Smooth muscle cell (in vitro differentiated cells): Measurements from ENCODE around the gene CBX5. TPM values are rescaled to one million over a fixed set of nuclear protein-coding genes. Genes with fewer than 3 reads are reported as not detected.

Experiments used
- DNase-seq: peaks from one replicate; lab custom pipeline; 2025; ENCODE audit not compliant: unreplicated experiment; lab: John Stamatoyannopoulos, UW
- H2AFZ ChIP-seq: fragments of 200-600 bp; sonication (generic); 2 replicates; pipeline ENCODE4 v1.6.0; 2016; ENCODE audit warnings: antibody characterized with exemption, low read depth, mild to moderate bottlenecking
- H3F3A ChIP-seq: fragments of 200-600 bp; sonication (generic); 2 replicates; pipeline ENCODE4 v1.6.0; 2017; ENCODE audit warnings: antibody characterized with exemption, low read depth
- H3K27ac ChIP-seq: fragments of 200-600 bp; sonication (generic); 2 replicates; pipeline ENCODE4 v1.5.1; 2016; ENCODE audit warnings: low read depth, mild to moderate bottlenecking
- H3K27me3 ChIP-seq: fragments of 200-600 bp; sonication (generic); 2 replicates; pipeline ENCODE4 v1.6.1; 2016; ENCODE audit warnings: low read depth, mild to moderate bottlenecking
- H3K36me3 ChIP-seq: fragments of 200-600 bp; sonication (generic); 2 replicates; pipeline ENCODE4 v1.5.1; 2016; ENCODE audit warnings: low read depth
- H3K4me1 ChIP-seq: fragments of 200-600 bp; sonication (generic); 2 replicates; pipeline ENCODE4 v1.5.1; 2016; ENCODE audit warnings: low read depth
- H3K4me2 ChIP-seq: fragments of 200-600 bp; sonication (generic); 2 replicates; pipeline ENCODE4 v1.6.0; 2016; ENCODE audit warnings: mild to moderate bottlenecking
- H3K4me3 ChIP-seq: fragments of 200-600 bp; sonication (generic); 2 replicates; pipeline ENCODE4 v1.5.1; 2016; ENCODE audit warnings: mild to moderate bottlenecking
- H3K79me2 ChIP-seq: fragments of 200-600 bp; sonication (generic); 2 replicates; pipeline ENCODE4 v1.6.0; 2016; ENCODE audit warnings: low read depth, mild to moderate bottlenecking
- H3K9ac ChIP-seq: fragments of 200-600 bp; sonication (generic); 2 replicates; pipeline ENCODE4 v1.6.0; 2016; ENCODE audit warnings: low read depth
- H3K9me3 ChIP-seq: fragments of 200-600 bp; sonication (generic); replicated peaks from 2 replicates; pipeline ENCODE4 v1.5.1; 2016; ENCODE audit warnings: low read depth
- H4K20me1 ChIP-seq: fragments of 200-600 bp; sonication (generic); 2 replicates; pipeline ENCODE4 v1.6.0; 2016; ENCODE audit warnings: low read depth
- CTCF ChIP-seq: fragments of 200-600 bp; sonication (generic); IDR thresholded peaks from 2 replicates; pipeline ENCODE4 v1.5.1; 2017; ENCODE audit warnings: borderline replicate concordance, mild to moderate bottlenecking, antibody characterized with exemption; ENCODE audit not compliant: insufficient read depth, poor library complexity, severe bottlenecking
- WGBS: methylation state at CpG from one replicate; pipeline ENCODE4 v1.1.7; 2016; ENCODE audit warnings: low lambda C conversion rate; 5-methylcytosine and 5-hydroxymethylcytosine counted together
- polyA plus RNA-seq: library from polyadenylated mRNA; unstranded; fragments of >200 nt; fragmentation: Nextera tagmentation; extraction: Ambion mirVana; gene quantifications from 2 replicates; pipeline ENCODE4 v1.2.1, GENCODE V29; 2016
- total RNA-seq: library from RNA; depleted of rRNA; stranded (reverse); fragments of >200 nt; gene quantifications from 2 replicates; pipeline ENCODE4 v1.2.3, GENCODE V29; 2014

Gene CBX5
- total and polyA plus RNA-seq, 2 experiments from 2014 or later = 26.1 to 67.4 TPM

GRCh38 chr12:54253240-54253639, 26.7 kb downstream of the CBX5 start:
- peaks cover 29% of the 10 kb centered on the region for H3K79me2 ChIP-seq

GRCh38 chr12:54251667-54252284, 28.1 kb downstream of the CBX5 start:
- no peaks in the 10 kb centered on the region for H3K4me1 ChIP-seq
- H3K4me3 ChIP-seq = no peak overlapping the region
- H3K36me3 ChIP-seq = peaks cover 9% of the 10 kb centered on the region
- H2AFZ ChIP-seq = no peak overlapping the region
- no peak overlapping the region for H3K9ac ChIP-seq
- peak; percentile 66 for TF ChIP-seq CTCF
- H3K27me3 ChIP-seq = no peaks in the 10 kb centered on the region
- peaks cover 24% of the 10 kb centered on the region for H3K79me2 ChIP-seq
- WGBS = 100% methylated on average over 1 of the region's 1 CpG
- DNase-seq = no peak
- H3K9me3 ChIP-seq = no peaks in the 10 kb centered on the region
- no peak overlapping the region for H3K27ac ChIP-seq
- H3K4me2 ChIP-seq = no peak overlapping the region
- H4K20me1 ChIP-seq = no peaks in the 10 kb centered on the region
- no peaks in the 10 kb centered on the region for H3F3A ChIP-seq

More at GRCh38 chr12:54253240-54253639, 26.7 kb downstream of the CBX5 start:
- no peak overlapping the region for H3K4me3 ChIP-seq
- H2AFZ ChIP-seq = no peak overlapping the region
- H3K4me2 ChIP-seq = no peak overlapping the region
- H4K20me1 ChIP-seq = no peaks in the 10 kb centered on the region
- peaks cover 9% of the 10 kb centered on the region for H3K4me1 ChIP-seq
- peaks cover 9% of the 10 kb centered on the region for H3K36me3 ChIP-seq
- no peaks in the 10 kb centered on the region for H3F3A ChIP-seq
- H3K9me3 ChIP-seq = no peaks in the 10 kb centered on the region
- H3K9ac ChIP-seq = no peak overlapping the region
- H3K27ac ChIP-seq = no peak overlapping the region
- 93% methylated on average over 4 of the region's 4 CpGs for WGBS
- H3K27me3 ChIP-seq = no peaks in the 10 kb centered on the region
- no peak for TF ChIP-seq CTCF
- no peak for DNase-seq

- Histone ChIP-seq H2AFZ (no peak overlapping the region), H3K9ac (no peak overlapping the region), H3K9me3 (no peaks in the 10 kb centered on the region), H3K79me2 (peaks cover 8% of the 10 kb centered on the region), H3K4me1 (no peaks in the 10 kb centered on the region), H3F3A (no peaks in the 10 kb centered on the region), H4K20me1 (no peaks in the 10 kb centered on the region), H3K27me3 (no peaks in the 10 kb centered on the region), H3K36me3 (no peaks in the 10 kb centered on the region), H3K27ac (no peak overlapping the region), H3K4me2 (no peak overlapping the region), H3K4me3 (no peak overlapping the region)
- DNase-seq = no peak
- TF ChIP-seq CTCF = no peak
- WGBS = 97% methylated on average over 5 of the region's 5 CpGs
Measured at GRCh38 chr12:54249489-54249888, 30.4 kb downstream of the CBX5 start.
